Panc1 (cell line): ENCODE data around the gene SMAD6. TPM values are rescaled to one million over a fixed set of nuclear protein-coding genes. Genes with fewer than 3 reads are reported as not detected.

Source experiments
- ATAC-seq: fragments of 200-7000 bp; cut with Tn5 transposase; 2 replicates; pipeline ENCODE4 v1.9.1; 2020; ENCODE audit warnings: mild to moderate bottlenecking, moderate library complexity
- BruUV-seq: library from RNA; stranded (reverse); fragments of 400-500 nt; replicated peaks from 2 replicates; lab custom pipeline; 2021; lab: Mats Ljungman, UMichigan
- CTCF ChIA-PET: fragments of 300-600 bp; sonication (Branson Sonifier 250); formaldehyde crosslinking; loops from one replicate; lab custom pipeline; 2022; ENCODE audit warnings: antibody characterized with exemption; lab: Charles Lee
- POLR2A ChIA-PET: fragments of 300-600 bp; sonication (Branson Sonifier 250); formaldehyde crosslinking; loops from one replicate; lab custom pipeline; 2022; ENCODE audit warnings: antibody characterized with exemption; lab: Charles Lee
- DNase-seq: peaks from one replicate; pipeline ENCODE4 v3.0.0-alpha.2; 2010; ENCODE audit warnings: low read depth, low spot score
- H3K27ac ChIP-seq: 2 replicates; pipeline ENCODE4 v1.5.1; 2011; ENCODE audit warnings: mild to moderate bottlenecking, low read length, inconsistent platforms
- H3K27me3 ChIP-seq: fragments of 200-500 bp; sonication (Bioruptor generic); 2 replicates; pipeline ENCODE4 v1.6.0; 2014; ENCODE audit warnings: low read length, inconsistent platforms; ENCODE audit not compliant: control insufficient read depth, insufficient read depth
- H3K36me3 ChIP-seq: fragments of 200-500 bp; sonication (Bioruptor generic); 2 replicates; pipeline ENCODE4 v1.5.1; 2014; ENCODE audit warnings: inconsistent platforms, mild to moderate bottlenecking, low read length, moderate library complexity; ENCODE audit not compliant: control insufficient read depth, insufficient read depth
- H3K4me1 ChIP-seq: 2 replicates; pipeline ENCODE4 v1.5.1; 2011; ENCODE audit warnings: inconsistent platforms, mild to moderate bottlenecking, low read length, moderate library complexity; ENCODE audit not compliant: control insufficient read depth, insufficient read depth
- H3K4me3 ChIP-seq, 2 experiments: 2 replicates each; pipeline ENCODE4 v1.5.1; 2011 to 2012; ENCODE audit warnings: low read depth in 2 of 2, low read length in 2 of 2, mild to moderate bottlenecking in 2 of 2, inconsistent platforms in 1 of 2, moderate library complexity in 1 of 2
- H3K9me3 ChIP-seq: fragments of 200-500 bp; sonication (Bioruptor generic); 2 replicates; pipeline ENCODE4 v1.5.1; 2014; ENCODE audit warnings: low read depth, mild to moderate bottlenecking, inconsistent platforms, low read length, moderate library complexity; ENCODE audit not compliant: control insufficient read depth, insufficient read depth
- CTCF ChIP-seq: fragments of 450-650 bp; IDR thresholded peaks from 2 replicates; pipeline ENCODE4 v1.5.1; 2017; ENCODE audit warnings: mild to moderate bottlenecking
- POLR2AphosphoS5 ChIP-seq: IDR thresholded peaks from 2 replicates; pipeline ENCODE4 v1.6.1; 2012; ENCODE audit warnings: mild to moderate bottlenecking, low read depth, low read length, moderate library complexity
- REST ChIP-seq, 2 experiments: IDR thresholded peaks; 2 replicates each; pipeline ENCODE4 v1.6.1; 2011 to 2012; ENCODE audit warnings: low read depth in 2 of 2, control low read depth in 1 of 2, low read length in 1 of 2, mild to moderate bottlenecking in 1 of 2, moderate library complexity in 1 of 2; ENCODE audit not compliant: insufficient read depth in 1 of 2
- SIN3A ChIP-seq: IDR thresholded peaks from 2 replicates; pipeline ENCODE4 v1.6.1; 2012; ENCODE audit warnings: low read depth, mild to moderate bottlenecking, low read length, moderate library complexity, borderline replicate concordance; ENCODE audit not compliant: insufficient read depth
- TCF7L2 ChIP-seq: IDR thresholded peaks from 2 replicates; pipeline ENCODE4 v1.6.1; 2011; ENCODE audit warnings: mild to moderate bottlenecking, low read depth, low read length, inconsistent platforms
- in situ Hi-C: cut with HindIII; loops from 2 replicates; pipeline ENCODE4 v1.10.0; 2016; ENCODE audit warnings: low sequenced_read_pairs, low pct_unique_long_range_greater_than_20kb
- intact Hi-C: fragments of 100-400 bp; cut with micrococcal nuclease; formaldehyde crosslinking; loops from one replicate; pipeline ENCODE4 v1.10.0; 2022; ENCODE audit not compliant: unreplicated experiment
- total RNA-seq: library from RNA; stranded (reverse); gene quantifications from one replicate; pipeline ENCODE4 v1.2.1, GENCODE V29; 2021; ENCODE audit not compliant: unreplicated experiment

SMAD6 gene
- total RNA-seq, 1 experiment from 2014 or later, result 45.9 TPM

GRCh38 chr15:66824424-66824823 is 122.4 kb downstream of the SMAD6 start:
- in situ Hi-C loops, result no loop called here
- POLR2A ChIA-PET, result no interaction called here
- H3K9me3 ChIP-seq, result no peaks in the 10 kb centered on the region

GRCh38 chr15:66825139-66825538 is 123.1 kb downstream of the SMAD6 start:
- TF ChIP-seq REST (IDR thresholded peaks at IDR 0.05; ENCODE audit: insufficient read depth in 1 of 2, low read depth in 2 of 2, low read length in 1 of 2) (no peak), SIN3A (no peak), POLR2AphosphoS5 (no peak), CTCF (no peak), TCF7L2 (no peak)
- intact Hi-C loops, result no loop called here
- BruUV-seq, result no TSS peak
- DNase-seq (no peak), ATAC-seq (no peak)
- Histone ChIP-seq H3K4me1 (peaks cover 3% of the 10 kb centered on the region), H3K9me3 (no peaks in the 10 kb centered on the region), H3K4me3 (no peak overlapping the region), H3K27me3 (no peaks in the 10 kb centered on the region), H3K36me3 (no peaks in the 10 kb centered on the region), H3K27ac (no peak overlapping the region)
- in situ Hi-C loops, result no loop called here
- POLR2A ChIA-PET, result no interaction called here
- CTCF ChIA-PET, result no interaction called here

More at GRCh38 chr15:66824424-66824823, 122.4 kb downstream of the SMAD6 start:
- DNase-seq (no peak), ATAC-seq (no peak)
- no peak for TF ChIP-seq TCF7L2
- no peak for TF ChIP-seq POLR2AphosphoS5
- TF ChIP-seq SIN3A, result no peak
- no peak for TF ChIP-seq REST (IDR thresholded peaks at IDR 0.05; ENCODE audit: insufficient read depth in 1 of 2, low read depth in 2 of 2, low read length in 1 of 2)
- no peak for TF ChIP-seq CTCF
- CTCF ChIA-PET, result no interaction called here
- intact Hi-C loops, result no loop called here
- no peaks in the 10 kb centered on the region for H3K36me3 ChIP-seq
- H3K27ac ChIP-seq, result no peak overlapping the region
- no peak overlapping the region for H3K4me3 ChIP-seq
- H3K4me1 ChIP-seq, result no peaks in the 10 kb centered on the region
- H3K27me3 ChIP-seq, result no peaks in the 10 kb centered on the region
- no TSS peak for BruUV-seq
